Body of pancreas (tissue), 4 donors: ENCODE data around the gene SIRPB2.
A peak's percentile ranks its signal among the peaks of the same experiment; 100 is the strongest.

Experiments used
- POLR2A ChIP-seq, 3 donors: fragments of 450-650 bp; IDR thresholded peaks; one replicate each; pipeline ENCODE4 v1.6.1; 2016; ENCODE audit warnings: antibody characterized with exemption in 3 of 3, mild to moderate bottlenecking in 2 of 3
- TF ChIP-seq, protein P1 (sequence below), 7 experiments: fragments of 450-650 bp in 4 of 7; fragments of 200-600 bp in 3 of 7; sonication (generic) in 3 of 7; IDR thresholded peaks; one replicate each; pipeline ENCODE4 v1.5.1; 2016 to 2019; ENCODE audit warnings: antibody characterized with exemption in 7 of 7

DNA sequence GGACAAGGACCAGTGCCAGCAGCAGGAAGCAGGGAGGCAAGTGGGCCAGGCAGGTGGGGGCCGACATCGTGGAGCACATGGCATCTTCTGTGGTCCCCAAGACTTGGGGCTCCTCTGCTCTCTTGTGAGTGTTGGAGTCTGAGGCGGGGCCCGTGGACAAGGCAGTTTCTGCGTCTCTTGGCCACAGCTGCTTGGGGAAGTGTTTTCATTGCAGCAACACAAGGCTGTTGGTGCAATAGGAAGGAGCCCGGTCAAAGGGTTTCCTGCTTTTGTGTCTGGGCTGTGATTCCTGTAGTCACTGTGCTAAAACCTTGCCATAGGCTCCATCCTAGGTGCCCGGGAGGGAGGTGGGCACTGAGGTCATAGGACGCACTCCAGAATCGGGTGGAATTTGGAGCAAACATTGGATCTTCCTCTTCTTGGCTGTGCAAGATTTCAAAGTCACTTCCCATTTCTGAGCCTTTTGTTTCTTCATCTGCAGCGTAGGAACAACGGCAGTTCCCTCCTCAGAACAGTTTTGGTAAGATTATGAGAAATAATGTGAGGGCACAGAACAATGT is at the start of gene SIRPB2:
- TF ChIP-seq, protein P1, sequence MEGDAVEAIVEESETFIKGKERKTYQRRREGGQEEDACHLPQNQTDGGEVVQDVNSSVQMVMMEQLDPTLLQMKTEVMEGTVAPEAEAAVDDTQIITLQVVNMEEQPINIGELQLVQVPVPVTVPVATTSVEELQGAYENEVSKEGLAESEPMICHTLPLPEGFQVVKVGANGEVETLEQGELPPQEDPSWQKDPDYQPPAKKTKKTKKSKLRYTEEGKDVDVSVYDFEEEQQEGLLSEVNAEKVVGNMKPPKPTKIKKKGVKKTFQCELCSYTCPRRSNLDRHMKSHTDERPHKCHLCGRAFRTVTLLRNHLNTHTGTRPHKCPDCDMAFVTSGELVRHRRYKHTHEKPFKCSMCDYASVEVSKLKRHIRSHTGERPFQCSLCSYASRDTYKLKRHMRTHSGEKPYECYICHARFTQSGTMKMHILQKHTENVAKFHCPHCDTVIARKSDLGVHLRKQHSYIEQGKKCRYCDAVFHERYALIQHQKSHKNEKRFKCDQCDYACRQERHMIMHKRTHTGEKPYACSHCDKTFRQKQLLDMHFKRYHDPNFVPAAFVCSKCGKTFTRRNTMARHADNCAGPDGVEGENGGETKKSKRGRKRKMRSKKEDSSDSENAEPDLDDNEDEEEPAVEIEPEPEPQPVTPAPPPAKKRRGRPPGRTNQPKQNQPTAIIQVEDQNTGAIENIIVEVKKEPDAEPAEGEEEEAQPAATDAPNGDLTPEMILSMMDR (IDR thresholded peaks at IDR 0.05) = no peak
- peak in 2 of 3 donors; percentile 21 to 55 for TF ChIP-seq POLR2A (IDR thresholded peaks at IDR 0.05)
